Gastrocnemius medialis (tissue), 4 donors: ENCODE data around the gene PRELID1.

Source experiments
- POLR2A ChIP-seq, 2 donors: fragments of 450-650 bp; IDR thresholded peaks; one replicate each; pipeline ENCODE4 v1.6.1; 2017; ENCODE audit warnings: antibody characterized with exemption in 2 of 2, mild to moderate bottlenecking in 2 of 2, moderate library complexity in 2 of 2
- TF ChIP-seq, protein P1 (sequence below), 5 experiments: fragments of 450-650 bp in 3 of 5; fragments of 200-600 bp in 2 of 5; sonication (generic) in 2 of 5; IDR thresholded peaks in 4 of 5; conservative IDR thresholded peaks in 1 of 5; 1 replicate in 4 of 5; 2 replicates in 1 of 5; pipeline ENCODE4 v1.5.1; 2016 to 2019; ENCODE audit warnings: antibody characterized with exemption in 5 of 5, mild to moderate bottlenecking in 3 of 5, moderate library complexity in 3 of 5

DNA sequence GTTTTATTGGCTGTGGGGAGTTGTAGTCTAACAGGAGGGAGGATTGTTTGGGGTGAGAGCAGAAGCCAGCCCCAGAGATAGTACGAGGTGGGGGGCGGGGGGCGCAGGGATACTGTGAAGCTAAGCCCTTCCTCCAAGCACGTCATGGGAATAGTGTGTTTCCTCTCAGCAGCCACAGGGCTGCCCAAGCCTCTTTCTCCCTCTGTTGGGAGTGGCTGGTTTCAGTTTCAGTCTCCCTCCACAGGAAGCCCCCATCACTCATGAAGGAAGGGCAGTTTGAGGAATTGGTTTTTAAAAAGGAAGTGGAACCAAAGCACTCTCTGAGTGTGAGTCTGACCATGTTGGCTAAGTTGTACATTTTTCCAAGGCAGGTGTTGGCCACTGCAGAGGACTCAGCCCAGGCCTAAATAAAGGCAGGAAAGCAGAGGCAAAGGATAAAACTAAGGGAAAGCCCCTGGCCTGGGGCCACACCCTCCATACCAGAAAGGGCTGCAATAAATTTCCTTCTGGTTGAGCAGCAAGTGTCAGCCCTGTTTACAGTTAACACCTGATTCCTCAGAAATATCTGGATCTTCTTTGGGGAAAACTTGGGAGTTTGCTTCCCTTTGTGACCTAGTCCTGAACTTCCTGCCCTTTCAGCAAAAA, 3.2 kb upstream of the PRELID1 start:
- TF ChIP-seq, protein P1, sequence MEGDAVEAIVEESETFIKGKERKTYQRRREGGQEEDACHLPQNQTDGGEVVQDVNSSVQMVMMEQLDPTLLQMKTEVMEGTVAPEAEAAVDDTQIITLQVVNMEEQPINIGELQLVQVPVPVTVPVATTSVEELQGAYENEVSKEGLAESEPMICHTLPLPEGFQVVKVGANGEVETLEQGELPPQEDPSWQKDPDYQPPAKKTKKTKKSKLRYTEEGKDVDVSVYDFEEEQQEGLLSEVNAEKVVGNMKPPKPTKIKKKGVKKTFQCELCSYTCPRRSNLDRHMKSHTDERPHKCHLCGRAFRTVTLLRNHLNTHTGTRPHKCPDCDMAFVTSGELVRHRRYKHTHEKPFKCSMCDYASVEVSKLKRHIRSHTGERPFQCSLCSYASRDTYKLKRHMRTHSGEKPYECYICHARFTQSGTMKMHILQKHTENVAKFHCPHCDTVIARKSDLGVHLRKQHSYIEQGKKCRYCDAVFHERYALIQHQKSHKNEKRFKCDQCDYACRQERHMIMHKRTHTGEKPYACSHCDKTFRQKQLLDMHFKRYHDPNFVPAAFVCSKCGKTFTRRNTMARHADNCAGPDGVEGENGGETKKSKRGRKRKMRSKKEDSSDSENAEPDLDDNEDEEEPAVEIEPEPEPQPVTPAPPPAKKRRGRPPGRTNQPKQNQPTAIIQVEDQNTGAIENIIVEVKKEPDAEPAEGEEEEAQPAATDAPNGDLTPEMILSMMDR (IDR thresholded peaks at IDR 0.05 in 4 of 5, conservative IDR thresholded peaks at IDR 0.05 in 1 of 5), result peak in 1 of 5 experiments; percentile 22
- TF ChIP-seq POLR2A (IDR thresholded peaks at IDR 0.05), result no peak
